ENCODE data around the gene SHISA5. TPM values are rescaled to one million over a fixed set of nuclear protein-coding genes. Genes with fewer than 3 reads are reported as not detected.

SHISA5 gene
- total and polyA plus RNA-seq, 4 donors: 40.7 to 104 (median 75.8) TPM

DNA sequence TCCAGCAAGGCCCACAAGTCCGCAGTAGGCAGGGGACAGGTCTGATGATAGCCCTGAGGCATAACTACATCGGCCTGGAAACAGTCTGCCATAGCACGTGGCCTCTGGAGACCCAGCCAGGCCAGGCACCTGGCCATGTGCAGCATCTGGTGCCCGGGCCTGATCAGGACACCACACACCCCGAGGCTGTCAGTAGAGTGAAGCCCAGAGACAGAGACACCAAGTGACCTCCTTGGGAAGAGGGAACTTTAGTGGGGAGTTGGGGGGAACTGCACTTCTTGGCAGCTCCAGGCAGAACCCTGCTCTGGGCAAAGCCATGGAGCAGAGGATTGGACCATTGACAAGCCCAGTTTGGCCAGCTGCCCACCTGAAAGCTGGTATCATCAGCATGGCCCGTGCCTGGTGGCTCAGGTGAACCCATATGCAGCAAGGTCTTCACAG, 1.2 kb downstream of the SHISA5 start:
- H3K36me3 ChIP-seq (ENCODE audit: control insufficient read depth in 4 of 4, insufficient read depth in 3 of 4, low read depth in 1 of 4, low read length in 3 of 4): no peaks in the 10 kb centered on the region
- no peaks in the 10 kb centered on the region for H3K9me3 ChIP-seq (ENCODE audit: control insufficient read depth in 4 of 4, low read length in 3 of 4)
- H3K4me3 ChIP-seq (ENCODE audit: low read depth in 1 of 3, low read length in 3 of 3): no peak overlapping the region
- no peak for DNase-seq (ENCODE audit: low spot score)
- no peaks in the 10 kb centered on the region for H3K27me3 ChIP-seq (ENCODE audit: control insufficient read depth in 4 of 4, insufficient read depth in 4 of 4, low read length in 3 of 4)
- no peak overlapping the region for H3K9ac ChIP-seq (ENCODE audit: low read depth in 1 of 2, low read length in 2 of 2)
- peak overlapping the region; percentile 6 to 57 for H3K27ac ChIP-seq (ENCODE audit: low read depth in 1 of 2, low read length in 2 of 2)
- H3K4me1 ChIP-seq (ENCODE audit: control insufficient read depth in 4 of 4, insufficient read depth in 4 of 4, low read length in 3 of 4): peaks cover 5 to 13% (median 7%) of the 10 kb centered on the region in 4 donors
- WGBS: 61% methylated on average over 6 of the region's 6 CpGs
- TF ChIP-seq, protein P1, sequence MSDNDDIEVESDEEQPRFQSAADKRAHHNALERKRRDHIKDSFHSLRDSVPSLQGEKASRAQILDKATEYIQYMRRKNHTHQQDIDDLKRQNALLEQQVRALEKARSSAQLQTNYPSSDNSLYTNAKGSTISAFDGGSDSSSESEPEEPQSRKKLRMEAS (IDR thresholded peaks at IDR 0.05): peak; percentile 14
- TF ChIP-seq YY1 (IDR thresholded peaks at IDR 0.05): no peak

DNA sequence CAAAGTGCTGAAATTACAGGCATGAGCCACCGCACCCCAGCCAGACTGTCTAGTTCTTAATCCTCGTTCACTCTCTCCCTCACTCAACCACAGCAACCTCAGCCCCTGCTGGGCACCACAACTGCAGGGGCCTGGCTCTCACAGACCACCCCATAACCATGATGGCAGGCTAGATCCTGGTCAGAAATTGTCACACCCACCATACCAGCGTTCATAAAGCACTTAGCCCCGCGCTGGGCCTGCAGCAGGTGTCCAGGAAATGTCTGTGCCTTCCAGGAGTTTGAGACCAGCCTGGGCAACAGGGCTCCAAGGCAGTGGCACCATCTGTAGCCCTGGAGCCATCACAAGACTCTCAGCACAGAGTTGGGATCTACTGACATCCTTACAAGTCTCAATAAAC, 1.9 kb downstream of the SHISA5 start:
- H3K27me3 ChIP-seq (ENCODE audit: control insufficient read depth in 4 of 4, insufficient read depth in 4 of 4, low read length in 3 of 4): no peaks in the 10 kb centered on the region
- TF ChIP-seq RAD21 (IDR thresholded peaks at IDR 0.05) (no peak), GABPA (IDR thresholded peaks at IDR 0.05 in 1 of 2, conservative IDR thresholded peaks at IDR 0.05 in 1 of 2) (no peak), EGR1 (IDR thresholded peaks at IDR 0.05; ENCODE audit: low read depth in 2 of 2) (no peak), TAF1 (conservative IDR thresholded peaks at IDR 0.05) (no peak)
- TF ChIP-seq, protein P2, sequence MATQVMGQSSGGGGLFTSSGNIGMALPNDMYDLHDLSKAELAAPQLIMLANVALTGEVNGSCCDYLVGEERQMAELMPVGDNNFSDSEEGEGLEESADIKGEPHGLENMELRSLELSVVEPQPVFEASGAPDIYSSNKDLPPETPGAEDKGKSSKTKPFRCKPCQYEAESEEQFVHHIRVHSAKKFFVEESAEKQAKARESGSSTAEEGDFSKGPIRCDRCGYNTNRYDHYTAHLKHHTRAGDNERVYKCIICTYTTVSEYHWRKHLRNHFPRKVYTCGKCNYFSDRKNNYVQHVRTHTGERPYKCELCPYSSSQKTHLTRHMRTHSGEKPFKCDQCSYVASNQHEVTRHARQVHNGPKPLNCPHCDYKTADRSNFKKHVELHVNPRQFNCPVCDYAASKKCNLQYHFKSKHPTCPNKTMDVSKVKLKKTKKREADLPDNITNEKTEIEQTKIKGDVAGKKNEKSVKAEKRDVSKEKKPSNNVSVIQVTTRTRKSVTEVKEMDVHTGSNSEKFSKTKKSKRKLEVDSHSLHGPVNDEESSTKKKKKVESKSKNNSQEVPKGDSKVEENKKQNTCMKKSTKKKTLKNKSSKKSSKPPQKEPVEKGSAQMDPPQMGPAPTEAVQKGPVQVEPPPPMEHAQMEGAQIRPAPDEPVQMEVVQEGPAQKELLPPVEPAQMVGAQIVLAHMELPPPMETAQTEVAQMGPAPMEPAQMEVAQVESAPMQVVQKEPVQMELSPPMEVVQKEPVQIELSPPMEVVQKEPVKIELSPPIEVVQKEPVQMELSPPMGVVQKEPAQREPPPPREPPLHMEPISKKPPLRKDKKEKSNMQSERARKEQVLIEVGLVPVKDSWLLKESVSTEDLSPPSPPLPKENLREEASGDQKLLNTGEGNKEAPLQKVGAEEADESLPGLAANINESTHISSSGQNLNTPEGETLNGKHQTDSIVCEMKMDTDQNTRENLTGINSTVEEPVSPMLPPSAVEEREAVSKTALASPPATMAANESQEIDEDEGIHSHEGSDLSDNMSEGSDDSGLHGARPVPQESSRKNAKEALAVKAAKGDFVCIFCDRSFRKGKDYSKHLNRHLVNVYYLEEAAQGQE (IDR thresholded peaks at IDR 0.05): no peak
- H3K4me3 ChIP-seq (ENCODE audit: low read depth in 1 of 3, low read length in 3 of 3): no peak overlapping the region
- DNase-seq (ENCODE audit: low spot score): no peak
- no peaks in the 10 kb centered on the region for H3K9me3 ChIP-seq (ENCODE audit: control insufficient read depth in 4 of 4, low read length in 3 of 4)
- no peak overlapping the region for H3K27ac ChIP-seq (ENCODE audit: low read depth in 1 of 2, low read length in 2 of 2)
- H3K9ac ChIP-seq (ENCODE audit: low read depth in 1 of 2, low read length in 2 of 2): no peak overlapping the region
- no peaks in the 10 kb centered on the region for H3K36me3 ChIP-seq (ENCODE audit: control insufficient read depth in 4 of 4, insufficient read depth in 3 of 4, low read depth in 1 of 4, low read length in 3 of 4)
- 91% methylated on average over 5 of the region's 5 CpGs for WGBS
- peaks cover 5 to 13% (median 7%) of the 10 kb centered on the region in 4 donors for H3K4me1 ChIP-seq (ENCODE audit: control insufficient read depth in 4 of 4, insufficient read depth in 4 of 4, low read length in 3 of 4)

DNA sequence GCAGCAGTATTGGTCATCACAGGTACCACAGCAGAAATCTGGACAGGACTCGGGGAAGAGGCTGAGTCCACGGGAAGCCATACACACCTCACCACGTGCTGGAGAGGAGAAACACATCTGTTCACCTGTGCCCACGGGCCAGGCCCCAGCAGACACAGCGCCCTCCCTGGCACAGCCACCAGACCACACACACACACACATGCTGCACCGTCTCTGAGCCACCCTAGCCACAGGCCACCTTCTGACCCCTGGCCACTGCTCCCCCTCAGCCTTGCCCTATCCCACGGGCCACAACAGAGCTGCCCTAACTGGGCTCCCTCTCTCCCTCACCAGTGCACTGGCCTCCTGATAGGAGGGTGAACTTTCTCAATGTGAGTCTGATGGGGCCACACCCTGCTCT, 2.8 kb downstream of the SHISA5 start:
- no peaks in the 10 kb centered on the region for H3K36me3 ChIP-seq (ENCODE audit: control insufficient read depth in 4 of 4, insufficient read depth in 3 of 4, low read depth in 1 of 4, low read length in 3 of 4)
- no peak overlapping the region for H3K9ac ChIP-seq (ENCODE audit: low read depth in 1 of 2, low read length in 2 of 2)
- H3K4me3 ChIP-seq (ENCODE audit: low read depth in 1 of 3, low read length in 3 of 3): no peak overlapping the region
- H3K9me3 ChIP-seq (ENCODE audit: control insufficient read depth in 4 of 4, low read length in 3 of 4): no peaks in the 10 kb centered on the region
- H3K4me1 ChIP-seq (ENCODE audit: control insufficient read depth in 4 of 4, insufficient read depth in 4 of 4, low read length in 3 of 4): peaks cover 5 to 13% (median 7%) of the 10 kb centered on the region in 4 donors
- no peak for DNase-seq (ENCODE audit: low spot score)
- no peak for TF ChIP-seq NR2F2 (IDR thresholded peaks at IDR 0.05)
- no peak for TF ChIP-seq HNF4A (conservative IDR thresholded peaks at IDR 0.05)
- TF ChIP-seq HNF4G (IDR thresholded peaks at IDR 0.05): no peak
- no peak for TF ChIP-seq RAD21 (IDR thresholded peaks at IDR 0.05)
- TF ChIP-seq, protein P3, sequence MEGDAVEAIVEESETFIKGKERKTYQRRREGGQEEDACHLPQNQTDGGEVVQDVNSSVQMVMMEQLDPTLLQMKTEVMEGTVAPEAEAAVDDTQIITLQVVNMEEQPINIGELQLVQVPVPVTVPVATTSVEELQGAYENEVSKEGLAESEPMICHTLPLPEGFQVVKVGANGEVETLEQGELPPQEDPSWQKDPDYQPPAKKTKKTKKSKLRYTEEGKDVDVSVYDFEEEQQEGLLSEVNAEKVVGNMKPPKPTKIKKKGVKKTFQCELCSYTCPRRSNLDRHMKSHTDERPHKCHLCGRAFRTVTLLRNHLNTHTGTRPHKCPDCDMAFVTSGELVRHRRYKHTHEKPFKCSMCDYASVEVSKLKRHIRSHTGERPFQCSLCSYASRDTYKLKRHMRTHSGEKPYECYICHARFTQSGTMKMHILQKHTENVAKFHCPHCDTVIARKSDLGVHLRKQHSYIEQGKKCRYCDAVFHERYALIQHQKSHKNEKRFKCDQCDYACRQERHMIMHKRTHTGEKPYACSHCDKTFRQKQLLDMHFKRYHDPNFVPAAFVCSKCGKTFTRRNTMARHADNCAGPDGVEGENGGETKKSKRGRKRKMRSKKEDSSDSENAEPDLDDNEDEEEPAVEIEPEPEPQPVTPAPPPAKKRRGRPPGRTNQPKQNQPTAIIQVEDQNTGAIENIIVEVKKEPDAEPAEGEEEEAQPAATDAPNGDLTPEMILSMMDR (IDR thresholded peaks at IDR 0.05; ENCODE audit: low read depth, low read length, missing input control): no peak
- TF ChIP-seq EGR1 (IDR thresholded peaks at IDR 0.05; ENCODE audit: low read depth in 2 of 2): no peak
- no peak for TF ChIP-seq GABPA (IDR thresholded peaks at IDR 0.05 in 1 of 2, conservative IDR thresholded peaks at IDR 0.05 in 1 of 2)
- TF ChIP-seq RXRA (IDR thresholded peaks at IDR 0.05): no peak
- no peak for TF ChIP-seq JUND (IDR thresholded peaks at IDR 0.05)
- TF ChIP-seq, protein P4, sequence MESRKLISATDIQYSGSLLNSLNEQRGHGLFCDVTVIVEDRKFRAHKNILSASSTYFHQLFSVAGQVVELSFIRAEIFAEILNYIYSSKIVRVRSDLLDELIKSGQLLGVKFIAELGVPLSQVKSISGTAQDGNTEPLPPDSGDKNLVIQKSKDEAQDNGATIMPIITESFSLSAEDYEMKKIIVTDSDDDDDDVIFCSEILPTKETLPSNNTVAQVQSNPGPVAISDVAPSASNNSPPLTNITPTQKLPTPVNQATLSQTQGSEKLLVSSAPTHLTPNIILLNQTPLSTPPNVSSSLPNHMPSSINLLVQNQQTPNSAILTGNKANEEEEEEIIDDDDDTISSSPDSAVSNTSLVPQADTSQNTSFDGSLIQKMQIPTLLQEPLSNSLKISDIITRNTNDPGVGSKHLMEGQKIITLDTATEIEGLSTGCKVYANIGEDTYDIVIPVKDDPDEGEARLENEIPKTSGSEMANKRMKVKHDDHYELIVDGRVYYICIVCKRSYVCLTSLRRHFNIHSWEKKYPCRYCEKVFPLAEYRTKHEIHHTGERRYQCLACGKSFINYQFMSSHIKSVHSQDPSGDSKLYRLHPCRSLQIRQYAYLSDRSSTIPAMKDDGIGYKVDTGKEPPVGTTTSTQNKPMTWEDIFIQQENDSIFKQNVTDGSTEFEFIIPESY (IDR thresholded peaks at IDR 0.05): no peak
- TF ChIP-seq YY1 (IDR thresholded peaks at IDR 0.05): no peak
- TF ChIP-seq, protein P1 (IDR thresholded peaks at IDR 0.05): no peak
- no peak for TF ChIP-seq TAF1 (conservative IDR thresholded peaks at IDR 0.05)
- 91% methylated on average over 7 of the region's 7 CpGs for WGBS
- H3K27ac ChIP-seq (ENCODE audit: low read depth in 1 of 2, low read length in 2 of 2): no peak overlapping the region
- H3K27me3 ChIP-seq (ENCODE audit: control insufficient read depth in 4 of 4, insufficient read depth in 4 of 4, low read length in 3 of 4): no peaks in the 10 kb centered on the region
